NCI-H524 (cell line): ENCODE measurements around the gene SPTB.
"Not testable (repeated sequence)": the region's sequence is repeated elsewhere in the genome, so short reads cannot be mapped to it uniquely, and the experiment has no call there.

ENCODE experiments used
- DNase-seq, 2 experiments: peaks; one replicate each; lab custom pipeline; 2025; lab: John Stamatoyannopoulos, UW

The SPTB gene

DNA sequence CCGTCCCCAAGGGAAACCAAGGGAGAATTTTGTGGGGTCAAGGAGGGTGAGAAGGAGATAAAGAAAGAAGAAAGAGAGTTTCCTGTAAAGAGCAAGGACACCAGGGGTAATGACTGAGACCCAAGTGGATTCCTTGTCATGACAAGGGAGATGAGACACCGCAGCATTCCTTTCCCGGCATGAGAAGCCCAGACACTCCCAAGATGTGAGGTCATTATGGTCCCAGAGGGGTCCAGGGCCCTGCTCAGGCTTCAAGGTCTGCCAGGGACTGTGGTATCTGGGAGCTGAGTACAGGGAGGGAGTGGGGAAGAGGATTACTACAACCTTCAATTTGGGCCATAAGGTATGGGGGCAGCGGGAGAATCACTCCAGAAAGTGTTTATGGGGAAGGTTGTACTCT is 58.1 kb downstream of the SPTB start:
- no peak for DNase-seq

GRCh38 chr14:64818151-64818550 is 61.6 kb downstream of the SPTB start:
- no peak for DNase-seq

GRCh38 chr14:64817631-64818030 is 62.1 kb downstream of the SPTB start:
- no peak for DNase-seq

DNA sequence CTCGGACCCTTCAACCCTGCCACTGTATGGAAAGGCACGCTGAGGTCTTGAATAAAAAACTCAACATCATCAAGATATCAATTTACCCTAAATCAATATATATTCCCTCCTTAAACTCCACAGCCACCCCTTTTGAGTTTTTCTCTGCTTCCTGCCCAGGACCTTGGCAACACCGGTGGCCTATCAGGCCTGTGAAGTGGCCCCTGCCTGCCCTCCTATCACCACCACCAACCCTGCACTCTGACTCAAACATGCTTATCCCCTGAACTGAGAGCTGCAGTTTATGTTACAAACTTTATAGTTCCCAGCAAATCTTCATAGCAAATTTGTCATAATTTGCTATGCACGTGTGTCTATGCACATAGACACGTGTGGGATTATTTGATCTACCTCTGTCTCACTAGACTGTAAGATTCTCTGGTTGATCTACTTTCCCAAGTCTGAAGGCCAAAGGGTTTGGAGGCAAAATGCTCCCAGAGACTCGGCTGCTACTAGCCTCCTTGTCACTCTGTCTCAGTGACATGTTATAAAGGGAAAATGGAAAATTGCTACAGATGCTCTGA is 63.4 kb downstream of the SPTB start:
- DNase-seq: no peak

DNA sequence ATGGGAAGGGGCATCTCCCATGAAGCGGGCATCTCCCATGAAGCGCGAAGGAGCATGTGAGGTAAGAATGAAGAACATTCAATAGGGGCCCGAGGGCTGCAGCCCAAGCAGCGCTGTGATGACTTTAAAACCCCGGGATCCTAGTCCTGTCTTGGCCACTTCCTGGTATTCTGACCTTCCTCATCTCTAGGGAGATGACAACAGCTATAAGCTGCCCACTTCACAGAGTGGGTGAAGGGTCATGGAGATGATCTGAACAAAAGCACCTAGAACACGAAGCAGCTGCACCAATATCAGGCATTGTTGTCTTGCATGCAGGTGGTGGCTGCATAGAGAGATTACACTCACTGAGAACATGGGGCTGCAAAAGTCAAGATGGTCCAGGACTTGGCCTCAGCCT is 64.5 kb downstream of the SPTB start:
- no peak for DNase-seq

DNA sequence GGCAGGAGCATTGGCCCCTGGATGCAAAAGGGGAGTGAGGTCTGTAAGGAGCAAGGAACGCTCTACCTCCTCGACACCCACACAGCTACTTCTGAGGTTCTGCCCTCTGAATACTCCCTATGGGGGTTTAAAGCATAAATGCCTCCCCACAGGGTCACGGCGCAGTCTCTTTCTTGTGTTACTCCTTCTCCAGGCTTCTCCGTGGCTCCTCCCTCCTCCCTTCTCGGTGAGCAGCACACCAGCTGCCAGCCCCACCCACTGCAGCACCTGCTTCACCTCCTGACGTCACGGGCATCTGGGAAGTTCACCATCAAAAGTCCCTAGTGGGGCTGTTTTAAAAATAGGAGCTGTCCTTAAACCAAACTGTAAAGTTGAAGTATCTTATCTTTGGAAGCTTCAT is 67.3 kb downstream of the SPTB start:
- peak; percentile 53 to 81 for DNase-seq

- DNase-seq: no peak
Observed at GRCh38 chr14:64811676-64812075, 68.0 kb downstream of the SPTB start.

- DNase-seq: no peak
Observed at GRCh38 chr14:64808449-64808848, 71.3 kb downstream of the SPTB start.

- DNase-seq: no peak
Observed at GRCh38 chr14:64807551-64807950, 72.2 kb downstream of the SPTB start.

GRCh38 chr14:64806862-64807495 is 72.7 kb downstream of the SPTB start:
- no peak for DNase-seq

- DNase-seq: no peak
Observed at GRCh38 chr14:64806202-64806861, 73.4 kb downstream of the SPTB start.

- DNase-seq: not testable (repeated sequence)
Observed at GRCh38 chr14:64805646-64806045, 74.1 kb downstream of the SPTB start.

DNA sequence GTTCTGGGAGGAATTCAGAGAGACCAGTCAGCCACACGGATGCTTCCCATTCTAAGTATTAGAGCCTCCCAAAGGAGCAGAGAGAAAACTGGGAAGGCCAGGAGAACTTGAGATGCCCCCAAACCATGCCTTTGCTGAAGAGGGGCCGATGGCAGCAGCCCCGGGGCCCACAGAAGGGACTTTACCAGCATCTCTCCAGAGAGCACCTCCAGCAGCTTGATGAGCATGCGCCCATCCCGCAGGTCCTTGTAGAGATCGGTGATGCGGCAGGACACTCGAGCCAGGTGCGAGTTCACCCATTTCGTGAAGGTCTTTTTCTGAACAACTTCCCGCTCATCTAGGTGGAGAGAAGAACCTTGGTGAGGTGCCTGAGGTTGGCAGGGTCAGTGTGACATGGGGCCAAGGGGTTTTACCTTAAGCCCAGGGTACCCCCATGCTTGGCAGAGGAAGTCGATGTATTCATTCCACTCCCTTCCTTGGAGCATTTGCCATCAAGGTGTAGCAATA is 74.9 kb downstream of the SPTB start:
- no peak for DNase-seq

- DNase-seq: peak; percentile 23 to 58
Observed at GRCh38 chr14:64801800-64802199, 77.9 kb downstream of the SPTB start.

DNA sequence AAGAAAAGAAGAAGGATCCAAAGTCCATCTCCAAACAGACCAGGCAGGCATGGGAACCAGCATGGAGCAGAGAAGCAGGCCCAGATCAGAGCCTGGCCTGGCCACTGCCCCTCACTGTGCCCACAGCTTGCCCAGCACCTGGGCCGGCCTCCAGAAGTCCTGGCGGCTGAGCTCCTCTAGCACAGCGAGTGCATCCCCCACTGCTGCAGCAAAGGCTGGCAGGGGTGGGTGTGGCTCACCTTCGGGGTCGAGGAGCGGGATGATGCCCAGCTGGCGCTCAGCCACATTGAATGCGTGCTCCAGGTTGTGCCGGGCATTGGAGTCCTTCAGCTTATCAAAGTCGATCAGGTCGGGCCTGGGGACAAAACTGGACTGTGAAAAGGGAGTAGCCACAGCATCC is 78.7 kb downstream of the SPTB start:
- DNase-seq: no peak

- peak; percentile 15 to 31 for DNase-seq
Observed at GRCh38 chr14:64800000-64800399, 79.7 kb downstream of the SPTB start.

DNA sequence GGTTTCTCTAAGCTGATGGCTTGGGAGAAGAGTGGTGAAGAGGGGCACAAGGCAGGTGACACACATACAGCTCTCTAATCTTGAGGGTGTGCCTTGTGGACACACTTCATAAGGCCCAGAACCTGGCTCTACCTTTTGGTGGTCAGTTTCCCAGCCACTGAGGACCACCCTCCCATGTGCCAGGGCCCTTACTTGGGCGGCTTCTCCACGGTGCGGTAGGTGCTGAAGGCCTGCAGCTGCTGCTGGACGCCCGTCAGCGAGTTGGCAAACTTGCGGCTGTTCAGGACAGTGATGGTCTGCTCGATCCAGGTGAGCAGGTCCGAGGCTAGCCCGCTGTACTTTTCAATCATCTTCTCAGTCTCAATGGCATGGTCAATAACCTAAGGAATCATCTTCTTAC is 80.2 kb downstream of the SPTB start:
- no peak for DNase-seq

- DNase-seq: no peak
Observed at GRCh38 chr14:64796369-64796768, 83.3 kb downstream of the SPTB start.

DNA sequence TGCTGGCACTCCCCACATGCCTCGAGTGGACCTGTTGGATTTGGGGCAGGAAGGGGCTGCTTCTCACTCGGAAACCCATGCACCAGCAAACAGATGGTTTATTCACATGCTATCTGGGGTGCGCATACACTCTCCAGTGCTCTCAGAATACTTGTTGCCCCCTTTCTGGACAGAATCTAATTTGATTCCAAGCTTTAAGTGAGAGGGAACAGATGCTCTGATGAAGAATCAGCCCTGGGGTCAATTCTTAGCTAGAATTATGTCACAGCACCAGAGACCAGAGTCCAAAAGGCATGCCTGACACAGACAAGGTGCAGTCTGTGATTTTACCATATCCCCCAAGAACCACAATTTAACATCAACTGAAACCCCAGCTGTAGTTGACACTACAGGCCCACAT is 83.8 kb downstream of the SPTB start:
- peak in 1 of 2 experiments; percentile 52 for DNase-seq

- no peak for DNase-seq
Observed at GRCh38 chr14:64795211-64795610, 84.5 kb downstream of the SPTB start.

DNA sequence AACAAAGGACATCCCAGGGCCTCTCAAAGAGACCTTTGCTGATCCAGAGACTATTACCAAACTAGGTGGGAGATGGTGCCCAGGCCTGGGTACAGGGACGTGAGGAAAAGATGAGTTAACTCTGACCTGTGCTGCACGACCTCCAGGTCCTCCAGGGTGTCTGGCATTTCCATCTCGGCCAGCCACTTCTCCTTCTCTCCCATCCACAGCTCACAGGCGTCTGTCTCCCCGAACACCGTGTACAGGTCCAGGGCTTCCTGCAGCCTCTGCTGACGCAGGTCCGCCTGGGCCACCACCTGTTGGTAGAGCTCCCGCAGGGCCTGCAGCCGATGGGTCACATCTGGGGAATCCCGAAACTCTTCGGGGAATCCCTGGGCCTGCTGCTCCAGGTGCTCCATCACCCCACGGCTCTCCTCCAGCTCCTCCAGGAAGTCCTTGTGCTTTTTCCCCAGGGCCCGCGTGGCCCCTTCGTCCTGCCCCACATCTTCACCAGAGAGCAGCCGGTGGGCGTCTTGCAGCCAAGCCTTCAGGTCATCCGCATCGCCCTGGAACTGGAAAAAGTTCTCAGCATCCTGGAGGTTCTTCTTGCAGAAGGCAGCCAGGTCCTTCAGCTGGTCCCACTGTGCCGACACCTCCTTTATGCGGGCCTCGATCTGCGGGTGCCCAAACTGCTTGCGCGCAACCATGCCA is 86.7 kb downstream of the SPTB start:
- DNase-seq: no peak

DNA sequence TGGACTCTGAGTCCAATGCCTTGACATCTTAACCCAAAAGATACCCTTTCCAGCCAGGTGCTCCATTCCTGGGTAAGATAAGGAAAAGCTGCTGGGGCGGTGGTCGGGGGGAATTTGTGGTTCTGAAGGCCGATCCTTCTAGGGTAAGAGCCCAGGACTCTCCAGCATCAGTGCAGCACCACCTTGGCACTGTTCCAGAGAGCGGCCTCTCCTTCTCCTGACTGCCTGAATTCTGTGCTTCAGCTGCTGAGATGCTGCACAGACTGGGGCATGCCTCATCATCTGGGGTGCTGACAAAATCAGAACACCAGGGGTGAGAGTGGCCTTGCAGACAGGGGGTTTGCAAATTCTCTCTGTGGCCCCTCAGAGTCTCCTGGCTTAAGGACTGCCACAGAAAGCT is 87.5 kb downstream of the SPTB start:
- DNase-seq: no peak

- DNase-seq: no peak
Observed at GRCh38 chr14:64790478-64790877, 89.2 kb downstream of the SPTB start.
